ENCODE results near the gene PXDC1.

DNA sequence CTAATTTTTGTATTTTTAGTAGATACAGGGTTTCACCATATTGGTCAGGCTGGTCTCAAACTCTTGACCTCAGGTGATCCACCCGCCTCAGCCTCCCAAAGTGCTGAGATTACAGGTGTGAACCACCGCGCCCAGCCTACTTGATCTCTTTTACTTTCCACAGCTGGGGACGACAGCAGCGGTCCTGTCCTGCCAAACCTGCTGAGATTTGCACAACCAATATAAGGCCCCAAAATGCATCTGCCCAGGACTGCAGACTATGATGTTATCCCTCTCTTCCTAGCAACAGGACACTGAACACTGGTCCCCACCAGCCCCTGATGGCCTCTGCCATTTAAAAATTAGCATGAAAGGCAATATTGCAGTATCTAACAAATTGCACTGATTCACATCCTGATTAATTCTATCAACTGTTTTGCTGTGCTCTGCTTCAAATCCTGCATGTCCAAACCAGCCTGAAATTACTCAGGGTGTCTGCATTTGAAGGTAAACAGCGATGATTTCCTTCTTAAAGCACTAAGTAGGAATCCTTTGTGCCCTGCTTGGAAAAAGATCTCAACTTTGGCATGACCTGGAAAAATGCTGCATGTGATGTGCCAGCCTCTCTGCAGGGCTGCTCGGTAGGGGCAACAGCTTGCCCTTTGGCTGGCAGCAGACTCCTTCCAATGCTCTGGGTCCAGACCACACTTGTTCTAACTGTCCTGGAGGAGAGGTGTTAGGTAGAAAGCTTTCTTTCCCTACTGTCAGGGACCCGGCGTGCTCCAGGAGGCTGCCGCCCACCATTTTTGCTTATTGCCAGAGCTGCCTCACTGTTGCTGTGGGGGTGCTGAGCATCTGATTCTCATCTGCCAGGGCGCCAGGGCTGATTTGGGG, 27.4 kb upstream of the PXDC1 start:
- no peak for TF ChIP-seq RXRA (IDR thresholded peaks at IDR 0.05)
- no peak for TF ChIP-seq GABPA (IDR thresholded peaks at IDR 0.05 in 1 of 2, conservative IDR thresholded peaks at IDR 0.05 in 1 of 2)
- TF ChIP-seq, protein P1, sequence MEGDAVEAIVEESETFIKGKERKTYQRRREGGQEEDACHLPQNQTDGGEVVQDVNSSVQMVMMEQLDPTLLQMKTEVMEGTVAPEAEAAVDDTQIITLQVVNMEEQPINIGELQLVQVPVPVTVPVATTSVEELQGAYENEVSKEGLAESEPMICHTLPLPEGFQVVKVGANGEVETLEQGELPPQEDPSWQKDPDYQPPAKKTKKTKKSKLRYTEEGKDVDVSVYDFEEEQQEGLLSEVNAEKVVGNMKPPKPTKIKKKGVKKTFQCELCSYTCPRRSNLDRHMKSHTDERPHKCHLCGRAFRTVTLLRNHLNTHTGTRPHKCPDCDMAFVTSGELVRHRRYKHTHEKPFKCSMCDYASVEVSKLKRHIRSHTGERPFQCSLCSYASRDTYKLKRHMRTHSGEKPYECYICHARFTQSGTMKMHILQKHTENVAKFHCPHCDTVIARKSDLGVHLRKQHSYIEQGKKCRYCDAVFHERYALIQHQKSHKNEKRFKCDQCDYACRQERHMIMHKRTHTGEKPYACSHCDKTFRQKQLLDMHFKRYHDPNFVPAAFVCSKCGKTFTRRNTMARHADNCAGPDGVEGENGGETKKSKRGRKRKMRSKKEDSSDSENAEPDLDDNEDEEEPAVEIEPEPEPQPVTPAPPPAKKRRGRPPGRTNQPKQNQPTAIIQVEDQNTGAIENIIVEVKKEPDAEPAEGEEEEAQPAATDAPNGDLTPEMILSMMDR (IDR thresholded peaks at IDR 0.05; ENCODE audit: low read depth, low read length, missing input control) = no peak
- no peak for TF ChIP-seq NR2F2 (IDR thresholded peaks at IDR 0.05)
- TF ChIP-seq RAD21 (IDR thresholded peaks at IDR 0.05) = no peak
- no peak for TF ChIP-seq TAF1 (conservative IDR thresholded peaks at IDR 0.05)
- TF ChIP-seq, protein P2, sequence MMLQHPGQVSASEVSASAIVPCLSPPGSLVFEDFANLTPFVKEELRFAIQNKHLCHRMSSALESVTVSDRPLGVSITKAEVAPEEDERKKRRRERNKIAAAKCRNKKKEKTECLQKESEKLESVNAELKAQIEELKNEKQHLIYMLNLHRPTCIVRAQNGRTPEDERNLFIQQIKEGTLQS (IDR thresholded peaks at IDR 0.05) = no peak
- TF ChIP-seq, protein P3, sequence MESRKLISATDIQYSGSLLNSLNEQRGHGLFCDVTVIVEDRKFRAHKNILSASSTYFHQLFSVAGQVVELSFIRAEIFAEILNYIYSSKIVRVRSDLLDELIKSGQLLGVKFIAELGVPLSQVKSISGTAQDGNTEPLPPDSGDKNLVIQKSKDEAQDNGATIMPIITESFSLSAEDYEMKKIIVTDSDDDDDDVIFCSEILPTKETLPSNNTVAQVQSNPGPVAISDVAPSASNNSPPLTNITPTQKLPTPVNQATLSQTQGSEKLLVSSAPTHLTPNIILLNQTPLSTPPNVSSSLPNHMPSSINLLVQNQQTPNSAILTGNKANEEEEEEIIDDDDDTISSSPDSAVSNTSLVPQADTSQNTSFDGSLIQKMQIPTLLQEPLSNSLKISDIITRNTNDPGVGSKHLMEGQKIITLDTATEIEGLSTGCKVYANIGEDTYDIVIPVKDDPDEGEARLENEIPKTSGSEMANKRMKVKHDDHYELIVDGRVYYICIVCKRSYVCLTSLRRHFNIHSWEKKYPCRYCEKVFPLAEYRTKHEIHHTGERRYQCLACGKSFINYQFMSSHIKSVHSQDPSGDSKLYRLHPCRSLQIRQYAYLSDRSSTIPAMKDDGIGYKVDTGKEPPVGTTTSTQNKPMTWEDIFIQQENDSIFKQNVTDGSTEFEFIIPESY (IDR thresholded peaks at IDR 0.05) = no peak
- TF ChIP-seq, protein P4, sequence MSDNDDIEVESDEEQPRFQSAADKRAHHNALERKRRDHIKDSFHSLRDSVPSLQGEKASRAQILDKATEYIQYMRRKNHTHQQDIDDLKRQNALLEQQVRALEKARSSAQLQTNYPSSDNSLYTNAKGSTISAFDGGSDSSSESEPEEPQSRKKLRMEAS (IDR thresholded peaks at IDR 0.05) = no peak
- no peak for TF ChIP-seq SP1 (IDR thresholded peaks at IDR 0.05)

Data from liver (tissue), 3 donors.